Measurements from ENCODE around the gene CPNE7.
"Not testable (repeated sequence)": the region's sequence is repeated elsewhere in the genome, so short reads cannot be mapped to it uniquely, and the experiment has no call there.

Gene CPNE7

DNA sequence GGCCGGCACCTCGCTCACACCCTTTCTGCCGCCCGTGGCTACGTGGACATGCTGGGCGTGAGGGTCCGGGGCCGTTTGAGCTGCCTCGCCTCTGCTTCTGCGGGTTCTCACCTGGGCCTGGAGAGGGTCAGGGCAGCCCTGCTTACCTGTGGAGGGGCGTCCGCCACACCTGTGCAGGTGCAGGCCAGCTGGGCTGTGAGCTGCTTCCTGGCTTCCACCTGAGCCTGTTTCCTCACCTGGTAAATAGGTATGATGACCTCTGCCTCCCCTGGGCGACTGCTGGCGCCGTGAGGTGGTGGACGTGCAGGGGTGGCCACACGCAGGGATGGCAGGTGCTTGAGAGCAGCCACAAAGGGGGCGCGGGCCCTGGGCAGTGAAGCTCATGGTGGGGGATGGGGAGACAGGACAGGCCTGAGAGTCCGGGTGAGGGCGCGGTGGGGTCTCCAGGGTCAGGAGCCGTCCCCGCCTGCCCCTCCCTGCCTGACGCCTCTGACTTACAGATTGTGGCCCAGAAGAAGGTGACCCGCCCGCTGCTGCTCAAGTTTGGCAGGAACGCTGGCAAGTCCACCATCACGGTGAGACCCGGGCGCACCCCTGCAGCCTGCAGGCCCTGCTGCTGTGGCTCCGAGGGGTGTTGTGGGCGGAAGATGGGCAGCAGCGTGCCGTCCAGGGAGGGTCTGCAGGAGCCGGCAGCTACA is 7.8 kb downstream of the CPNE7 start:
- no peak for DNase-seq (ENCODE audit: low read depth in 2 of 2)

DNA sequence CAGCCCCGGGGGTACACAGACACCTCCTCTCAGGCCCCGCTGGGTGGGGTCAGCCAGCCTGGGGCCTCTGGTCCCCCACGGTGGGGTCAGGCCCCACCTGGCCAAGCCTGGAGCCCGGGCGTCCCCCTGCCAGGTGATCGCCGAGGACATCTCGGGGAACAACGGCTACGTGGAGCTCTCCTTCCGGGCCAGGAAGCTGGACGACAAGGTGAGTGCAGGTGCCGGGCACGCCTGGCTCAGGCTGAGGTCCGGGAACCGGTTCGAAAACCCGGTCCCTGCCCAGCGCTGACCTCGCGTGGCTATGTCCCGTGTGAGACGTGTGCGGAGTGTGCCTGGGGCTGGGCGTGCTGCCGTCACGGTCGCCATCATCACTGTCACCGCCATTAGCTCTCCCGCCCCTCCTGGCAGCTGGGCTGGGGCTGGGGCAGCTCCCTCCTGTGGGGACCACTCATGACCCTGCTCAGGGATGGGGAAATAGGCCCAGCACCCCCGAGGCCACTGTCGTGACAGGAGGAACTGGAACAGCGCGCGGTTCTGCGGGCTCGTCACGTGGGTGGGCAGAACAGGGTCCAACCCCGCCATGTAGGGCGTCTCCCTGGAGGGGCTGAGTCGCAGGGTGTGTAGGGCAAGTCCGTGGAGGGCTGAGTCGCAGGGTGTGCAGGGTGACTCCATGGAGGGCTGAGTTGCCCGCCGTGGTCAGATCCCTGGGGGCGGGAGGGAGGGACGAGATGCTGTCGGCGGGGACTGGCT is 8.5 kb downstream of the CPNE7 start:
- DNase-seq (ENCODE audit: low read depth in 2 of 2) = no peak

DNA sequence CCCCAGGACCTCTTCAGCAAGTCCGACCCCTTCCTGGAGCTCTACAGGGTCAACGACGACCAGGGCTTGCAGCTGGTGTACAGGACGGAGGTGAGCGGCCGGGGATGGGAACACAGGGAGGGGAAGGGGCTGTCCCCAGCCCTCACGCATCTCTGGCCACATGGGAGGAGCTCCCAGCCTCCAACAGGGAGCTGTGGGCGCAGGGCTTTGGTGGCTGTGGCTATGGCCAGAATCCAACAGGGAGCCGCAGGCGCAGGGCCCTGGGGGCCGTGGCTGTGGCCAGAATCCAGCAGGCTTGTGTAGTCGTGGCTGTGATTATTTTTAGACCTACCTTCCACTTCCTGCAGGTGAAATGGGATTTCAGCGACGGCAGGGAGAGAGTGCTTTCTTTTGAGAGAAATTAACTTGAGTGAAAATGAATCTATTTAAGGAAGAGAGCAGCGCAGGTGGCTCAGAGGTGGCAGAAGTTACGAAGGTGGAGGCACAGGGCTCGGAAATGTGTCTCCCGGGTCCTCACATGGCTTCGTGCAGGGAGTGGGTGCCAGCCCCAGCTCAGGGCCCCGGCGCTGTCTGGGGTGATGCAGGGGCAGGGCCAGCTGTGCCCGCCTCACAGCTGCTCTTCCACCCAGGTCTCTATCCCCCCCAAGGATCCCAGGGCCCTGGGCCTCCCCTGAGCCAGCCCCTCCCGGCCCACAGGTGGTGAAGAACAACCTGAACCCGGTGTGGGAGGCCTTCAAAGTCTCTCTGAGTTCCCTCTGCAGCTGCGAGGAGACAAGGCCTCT is 9.4 kb downstream of the CPNE7 start:
- no peak for DNase-seq (ENCODE audit: low read depth in 2 of 2)

DNA sequence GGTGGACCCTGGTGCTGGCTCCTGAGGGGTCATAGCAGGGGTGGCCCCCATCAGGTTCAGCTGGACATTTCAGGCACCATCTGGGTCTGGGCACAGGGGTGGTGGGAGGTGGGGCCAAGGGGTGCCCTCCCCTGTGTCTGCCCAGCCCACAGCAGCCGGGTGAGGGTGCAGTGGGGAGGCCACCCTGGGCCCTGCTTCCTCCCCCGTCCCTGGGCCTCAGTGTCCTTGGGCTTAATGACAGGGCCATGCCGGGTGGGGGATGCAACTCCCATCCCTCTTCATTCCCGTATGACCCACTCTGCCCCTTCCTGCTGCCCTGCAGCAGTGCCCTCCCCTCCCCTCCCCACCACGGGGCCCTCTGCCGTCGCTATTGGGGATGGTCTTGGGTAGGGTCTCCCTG is 10.7 kb downstream of the CPNE7 start:
- no peak for DNase-seq (ENCODE audit: low read depth in 2 of 2)

GRCh38 chr16:89586853-89587252 is 11.3 kb downstream of the CPNE7 start:
- no peak for DNase-seq (ENCODE audit: low read depth in 2 of 2)

- not testable (repeated sequence) for DNase-seq (ENCODE audit: low read depth in 2 of 2)
These were observed 12.1 kb downstream of the CPNE7 start for GRCh38 chr16:89587676-89588075.

DNA sequence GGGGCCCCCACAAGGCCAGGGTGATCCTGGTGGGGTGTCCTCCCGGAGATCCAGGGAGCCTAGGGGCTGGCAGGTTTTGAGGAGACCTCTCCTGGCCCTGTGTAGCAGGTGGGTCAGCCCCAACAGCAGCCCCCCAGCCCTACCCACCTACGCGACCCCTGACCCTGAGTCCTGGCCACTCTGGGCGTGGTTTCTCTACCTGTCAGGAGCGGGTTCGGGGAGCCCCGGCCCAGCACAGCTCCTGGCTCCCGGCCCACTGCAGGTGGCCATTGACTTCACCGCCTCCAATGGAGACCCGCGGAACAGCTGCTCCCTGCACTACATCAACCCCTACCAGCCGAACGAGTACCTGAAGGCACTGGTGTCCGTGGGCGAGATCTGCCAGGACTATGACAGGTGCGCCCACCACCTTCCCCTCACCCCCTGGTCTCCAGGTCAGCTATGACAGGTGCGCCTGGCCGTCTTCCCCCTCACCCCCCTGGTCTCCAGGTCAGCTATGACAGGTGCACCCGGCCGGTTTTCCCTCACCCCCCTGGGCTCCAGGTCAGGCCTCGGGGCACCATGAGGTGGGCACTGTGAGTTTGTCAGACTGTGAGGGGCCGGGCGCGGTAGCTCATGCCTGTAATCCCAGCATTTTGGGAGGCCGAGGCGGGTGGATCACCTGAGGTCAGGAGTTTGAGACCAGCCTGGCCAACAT is 13.0 kb downstream of the CPNE7 start:
- no peak for DNase-seq (ENCODE audit: low read depth in 2 of 2)

GRCh38 chr16:89589241-89589926 is 13.8 kb downstream of the CPNE7 start:
- DNase-seq (ENCODE audit: low read depth in 2 of 2) = no peak

GRCh38 chr16:89593841-89594240 is 18.3 kb downstream of the CPNE7 start:
- no peak for DNase-seq (ENCODE audit: low read depth in 2 of 2)

DNA sequence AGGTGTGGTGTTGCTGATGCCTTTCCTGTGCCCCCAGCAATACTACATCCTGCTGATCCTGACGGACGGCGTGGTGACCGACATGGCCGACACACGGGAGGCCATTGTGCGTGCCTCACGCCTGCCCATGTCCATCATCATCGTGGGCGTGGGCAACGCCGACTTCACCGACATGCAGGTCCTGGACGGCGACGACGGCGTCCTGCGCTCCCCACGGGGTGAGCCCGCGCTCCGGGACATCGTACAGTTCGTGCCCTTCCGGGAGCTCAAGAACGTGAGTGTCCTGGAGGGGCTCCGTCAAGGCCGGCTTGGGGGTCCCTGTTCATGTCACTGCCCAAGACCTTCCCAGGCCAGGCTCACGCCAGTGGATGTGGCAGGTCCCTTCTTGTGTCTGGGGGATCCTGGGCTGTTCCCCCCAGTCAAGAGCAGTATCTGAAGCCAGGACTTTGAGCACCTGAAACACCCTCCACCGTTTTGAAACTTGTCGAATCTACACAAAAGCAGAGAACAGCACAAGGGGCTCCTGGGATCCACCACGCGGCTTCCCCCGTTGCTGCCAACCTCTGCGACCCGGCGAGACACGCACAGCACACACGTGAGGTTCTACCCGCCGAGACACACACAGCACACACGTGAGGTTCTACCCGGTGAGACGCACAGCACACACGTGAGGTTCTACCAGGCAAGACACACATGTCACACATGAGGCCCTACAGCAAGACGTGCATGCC is 19.9 kb downstream of the CPNE7 start:
- no peak for DNase-seq (ENCODE audit: low read depth in 2 of 2)

DNA sequence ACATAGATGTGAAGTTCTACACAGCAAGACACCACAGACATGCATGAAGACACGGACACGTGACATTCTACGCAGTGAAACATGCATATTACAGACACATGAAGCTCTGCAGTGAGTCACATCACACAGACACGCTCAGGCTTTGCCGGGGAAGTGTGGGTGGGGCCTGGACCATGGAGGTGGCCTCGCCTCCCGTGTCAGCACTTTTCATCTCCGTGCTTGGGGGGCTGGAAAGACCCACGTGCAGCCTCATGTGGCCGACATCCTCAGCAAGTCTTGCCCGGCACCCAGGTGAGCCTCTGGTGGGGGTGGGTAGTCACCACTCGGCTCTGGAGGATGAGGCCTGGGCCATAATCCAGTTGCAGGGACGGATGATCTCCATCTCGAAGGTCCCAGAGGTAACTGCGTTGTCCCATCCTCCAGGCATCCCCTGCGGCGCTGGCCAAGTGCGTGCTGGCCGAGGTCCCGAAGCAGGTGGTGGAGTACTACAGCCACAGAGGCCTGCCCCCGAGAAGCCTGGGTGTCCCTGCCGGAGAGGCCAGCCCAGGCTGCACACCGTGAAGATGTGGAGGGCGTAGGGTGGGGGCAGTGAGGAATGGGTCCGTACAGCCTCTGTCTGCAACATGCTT is 20.6 kb downstream of the CPNE7 start:
- no peak for DNase-seq (ENCODE audit: low read depth in 2 of 2)

DNA sequence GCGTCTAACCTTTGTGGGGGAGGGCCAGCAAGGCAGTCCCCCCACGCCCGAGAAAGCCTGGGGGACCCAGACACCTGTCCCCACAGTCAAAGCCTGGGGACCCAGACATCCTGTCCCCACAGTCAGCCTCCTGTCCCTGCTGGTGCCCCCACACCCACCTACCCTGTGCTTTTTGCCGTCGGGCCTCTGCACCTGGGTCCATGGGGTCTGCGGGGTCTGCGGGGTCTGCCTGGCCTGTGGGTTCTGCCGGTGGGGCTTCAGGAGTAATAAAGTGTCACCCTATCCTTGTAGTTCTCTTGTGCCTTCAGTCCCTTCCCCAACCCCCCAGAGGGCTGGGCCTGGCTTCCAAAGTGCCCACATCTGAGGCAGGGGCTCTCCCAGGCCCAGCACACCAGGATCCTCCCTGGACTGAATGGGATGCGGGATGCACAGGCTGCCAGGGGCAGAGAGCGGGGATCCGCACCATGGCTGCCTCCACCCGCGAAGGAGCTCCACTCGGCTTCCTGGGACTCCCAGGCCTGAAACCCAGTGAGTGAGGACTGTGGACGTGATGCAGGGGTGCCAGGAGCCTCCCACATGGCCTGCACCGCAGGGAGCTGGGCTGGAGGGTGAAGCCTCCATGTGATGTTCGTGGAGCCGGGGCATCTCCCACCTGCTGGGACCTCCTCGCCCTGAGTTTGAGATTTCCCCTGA is 21.5 kb downstream of the CPNE7 start:
- DNase-seq (ENCODE audit: low read depth in 2 of 2) = no peak

DNA sequence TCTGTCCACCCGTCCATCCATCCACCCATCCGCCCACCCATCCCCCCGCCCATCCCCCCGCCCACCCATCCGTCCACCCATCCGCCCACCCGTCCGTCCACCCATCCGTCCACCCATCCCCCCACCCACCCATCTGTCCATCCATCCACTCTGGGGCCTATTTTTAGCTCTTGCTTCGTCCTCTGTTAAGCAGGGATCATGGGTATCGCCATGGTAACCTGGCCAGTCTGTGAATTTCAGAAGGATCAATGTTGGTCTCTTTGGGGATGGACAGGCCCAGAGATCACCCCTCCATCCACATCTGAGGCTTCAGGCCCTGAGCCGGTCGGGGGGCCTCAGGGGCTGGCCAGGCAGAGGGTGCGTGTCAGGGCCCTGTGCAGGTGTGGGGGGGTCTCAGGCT is 22.6 kb downstream of the CPNE7 start:
- DNase-seq (ENCODE audit: low read depth in 2 of 2) = no peak

DNA sequence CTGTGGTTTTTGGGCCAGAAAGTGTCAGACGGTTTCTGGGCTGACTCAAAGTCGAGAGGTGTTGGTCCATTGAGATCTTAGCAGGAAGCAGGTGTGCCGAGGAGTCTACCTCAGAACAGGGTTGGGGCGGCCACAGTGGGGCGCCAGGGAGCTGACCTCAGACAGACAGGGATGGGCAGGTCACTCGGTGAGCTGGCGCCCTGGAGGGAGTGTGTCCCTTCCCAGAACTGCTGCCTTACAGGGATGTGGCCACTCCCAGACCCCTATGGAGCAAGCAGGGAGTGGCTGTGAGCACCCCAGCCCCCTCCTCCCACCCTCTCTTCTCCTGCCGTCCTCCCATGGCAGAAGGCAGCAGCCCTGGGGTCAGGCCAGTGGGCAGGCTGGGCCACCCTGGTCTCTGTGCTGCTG is 23.9 kb downstream of the CPNE7 start:
- DNase-seq (ENCODE audit: low read depth in 2 of 2) = no peak

GRCh38 chr16:89599902-89600301 is 24.3 kb downstream of the CPNE7 start:
- DNase-seq (ENCODE audit: low read depth in 2 of 2) = no peak

DNA sequence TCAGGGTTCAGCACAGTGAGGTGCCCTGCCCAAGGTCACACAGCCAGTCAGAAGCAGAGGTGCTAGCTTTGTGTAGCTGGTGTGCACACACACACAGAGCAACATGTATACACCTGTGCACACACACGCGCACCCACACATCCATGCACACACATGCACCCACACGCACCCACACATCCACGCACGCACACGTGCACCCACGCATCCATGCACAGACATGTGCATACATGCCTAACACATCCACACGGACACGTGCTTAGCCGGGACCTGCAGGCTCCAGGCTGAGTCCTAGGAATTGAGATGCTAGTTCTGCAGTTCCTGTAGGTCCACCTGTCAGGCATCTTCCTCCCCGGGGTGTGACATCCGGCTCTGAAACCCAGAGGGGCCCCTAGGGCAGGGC is 24.9 kb downstream of the CPNE7 start:
- DNase-seq (ENCODE audit: low read depth in 2 of 2) = no peak

GRCh38 chr16:89600956-89601355 is 25.4 kb downstream of the CPNE7 start:
- no peak for DNase-seq (ENCODE audit: low read depth in 2 of 2)

- DNase-seq (ENCODE audit: low read depth in 2 of 2) = no peak
These were observed 26.3 kb downstream of the CPNE7 start for GRCh38 chr16:89601906-89602272.

- peak; percentile 44 to 56 for DNase-seq (ENCODE audit: low read depth in 2 of 2)
These were observed 26.9 kb downstream of the CPNE7 start for GRCh38 chr16:89602273-89602951.
